Muscle of leg (tissue), 11 donors: ENCODE data around the gene CLDN24. TPM values are rescaled to one million over a fixed set of nuclear protein-coding genes. Genes with fewer than 3 reads are reported as not detected.
A peak's percentile ranks its signal among the peaks of the same experiment; 100 is the strongest.
"Not testable (repeated sequence)": the region's sequence is repeated elsewhere in the genome, so short reads cannot be mapped to it uniquely, and the experiment has no call there.

Source experiments
- DNase-seq: peaks from one replicate; pipeline ENCODE4 v3.0.0; 2013
- H3K27ac ChIP-seq: one replicate; pipeline ENCODE4 v1.5.1; 2013; ENCODE audit warnings: mild to moderate bottlenecking, low read length, control low read depth
- H3K27me3 ChIP-seq: one replicate; pipeline ENCODE4 v1.6.1; 2013; ENCODE audit warnings: low read length; ENCODE audit not compliant: control insufficient read depth, insufficient read depth
- H3K36me3 ChIP-seq: one replicate; pipeline ENCODE4 v1.6.1; 2013; ENCODE audit warnings: low read length; ENCODE audit not compliant: control insufficient read depth, insufficient read depth
- H3K4me1 ChIP-seq: one replicate; pipeline ENCODE4 v1.6.1; 2013; ENCODE audit warnings: low read length; ENCODE audit not compliant: control insufficient read depth, insufficient read depth
- H3K4me3 ChIP-seq: one replicate; pipeline ENCODE4 v1.5.1; 2013; ENCODE audit warnings: low read length, control low read depth
- H3K9me3 ChIP-seq: replicated peaks from 2 replicates; pipeline ENCODE4 v1.6.1; 2013; ENCODE audit warnings: low read depth, low read length; ENCODE audit not compliant: control insufficient read depth
- WGBS: methylation state at CpG from one replicate; pipeline ENCODE4 v1.1.5; 2013; ENCODE audit warnings: missing lambda C conversion rate; ENCODE audit not compliant: insufficient coverage; 5-methylcytosine and 5-hydroxymethylcytosine counted together
- polyA plus RNA-seq, 8 donors: library from polyadenylated mRNA; unstranded; fragments of 120-200 nt; gene quantifications; one replicate each; pipeline versions ENCODE4 v1.2.1 to v1.2.3, GENCODE V29; 2013; ENCODE audit warnings: inconsistent platforms in 1 of 8, low replicate concordance in 1 of 8; ENCODE audit not compliant: insufficient read length in 8 of 8, insufficient read depth in 1 of 8
- total RNA-seq: library from RNA; stranded (reverse); fragments of 120-200 nt; gene quantifications from one replicate; pipeline ENCODE4 v1.2.4, GENCODE V29; 2013

The CLDN24 gene
- total and polyA plus RNA-seq, 9 donors, result 0.34 TPM; not detected in 8

GRCh38 chr4:183333983-183334382 is 11.8 kb upstream of the CLDN24 start:
- Histone ChIP-seq H3K4me3 (no peak overlapping the region), H3K9me3 (peaks cover 5% of the 10 kb centered on the region), H3K36me3 (no peaks in the 10 kb centered on the region), H3K4me1 (peaks cover 2% of the 10 kb centered on the region), H3K27me3 (peaks cover 2% of the 10 kb centered on the region), H3K27ac (no peak overlapping the region)
- DNase-seq, result no peak
- 67% methylated on average over 1 of the region's 6 CpGs for WGBS

GRCh38 chr4:183333202-183333601 is 11.0 kb upstream of the CLDN24 start:
- H3K27me3 ChIP-seq, result peaks cover 2% of the 10 kb centered on the region
- peaks cover 5% of the 10 kb centered on the region for H3K9me3 ChIP-seq
- H3K36me3 ChIP-seq, result no peaks in the 10 kb centered on the region
- no peak for DNase-seq
- H3K4me3 ChIP-seq, result no peak overlapping the region
- H3K27ac ChIP-seq, result no peak overlapping the region
- peaks cover 2% of the 10 kb centered on the region for H3K4me1 ChIP-seq
- 91% methylated on average over 9 of the region's 9 CpGs for WGBS

- Histone ChIP-seq H3K27ac (no peak overlapping the region), H3K4me3 (no peak overlapping the region), H3K36me3 (no peaks in the 10 kb centered on the region), H3K27me3 (peaks cover 2% of the 10 kb centered on the region), H3K9me3 (peaks cover 5% of the 10 kb centered on the region), H3K4me1 (peaks cover 2% of the 10 kb centered on the region)
- WGBS, result 61% methylated on average over 10 of the region's 11 CpGs
- DNase-seq, result no peak
Observed at GRCh38 chr4:183332447-183332846, 10.2 kb upstream of the CLDN24 start.

- Histone ChIP-seq H3K9me3 (peaks cover 8% of the 10 kb centered on the region), H3K4me3 (no peak overlapping the region), H3K27ac (no peak overlapping the region), H3K27me3 (peaks cover 2% of the 10 kb centered on the region), H3K36me3 (no peaks in the 10 kb centered on the region), H3K4me1 (peaks cover 2% of the 10 kb centered on the region)
- DNase-seq, result no peak
- WGBS, result 88% methylated on average over 2 of the region's 2 CpGs
Observed at GRCh38 chr4:183330841-183331240, 8.6 kb upstream of the CLDN24 start.

- Histone ChIP-seq H3K27me3 (peaks cover 2% of the 10 kb centered on the region), H3K9me3 (peaks cover 8% of the 10 kb centered on the region), H3K4me3 (no peak overlapping the region), H3K36me3 (no peaks in the 10 kb centered on the region), H3K27ac (peak overlapping the region; percentile 47), H3K4me1 (no peaks in the 10 kb centered on the region)
- WGBS, result 60% methylated on average over 5 of the region's 10 CpGs
- no peak for DNase-seq
Observed at GRCh38 chr4:183329954-183330742, 7.9 kb upstream of the CLDN24 start.

GRCh38 chr4:183329244-183329643 is 7.0 kb upstream of the CLDN24 start:
- no CpG with 5 or more reads among the region's 6 CpGs for WGBS
- Histone ChIP-seq H3K27ac (no peak overlapping the region), H3K36me3 (no peaks in the 10 kb centered on the region), H3K27me3 (peaks cover 2% of the 10 kb centered on the region), H3K9me3 (peaks cover 8% of the 10 kb centered on the region), H3K4me1 (no peaks in the 10 kb centered on the region), H3K4me3 (no peak overlapping the region)
- DNase-seq, result no peak

GRCh38 chr4:183328832-183329231 is 6.6 kb upstream of the CLDN24 start:
- WGBS, result 32% methylated on average over 5 of the region's 7 CpGs

GRCh38 chr4:183327827-183328226 is 5.6 kb upstream of the CLDN24 start:
- 100% methylated on average over 1 of the region's 7 CpGs for WGBS
- Histone ChIP-seq H3K4me3 (no peak overlapping the region), H3K27ac (no peak overlapping the region), H3K36me3 (no peaks in the 10 kb centered on the region), H3K27me3 (no peaks in the 10 kb centered on the region), H3K4me1 (no peaks in the 10 kb centered on the region), H3K9me3 (peaks cover 8% of the 10 kb centered on the region)
- DNase-seq, result no peak

More at GRCh38 chr4:183328832-183329231, 6.6 kb upstream of the CLDN24 start:
- H3K27ac ChIP-seq, result no peak overlapping the region
- H3K9me3 ChIP-seq, result peaks cover 8% of the 10 kb centered on the region
- no peak overlapping the region for H3K4me3 ChIP-seq
- H3K4me1 ChIP-seq, result no peaks in the 10 kb centered on the region
- peaks cover 2% of the 10 kb centered on the region for H3K27me3 ChIP-seq
- H3K36me3 ChIP-seq, result no peaks in the 10 kb centered on the region
- no peak for DNase-seq

GRCh38 chr4:183326853-183327252 is 4.6 kb upstream of the CLDN24 start:
- H3K4me1 ChIP-seq, result no peaks in the 10 kb centered on the region
- 29% methylated on average over 1 of the region's 2 CpGs for WGBS
- no peak overlapping the region for H3K4me3 ChIP-seq
- no peak overlapping the region for H3K27ac ChIP-seq
- no peaks in the 10 kb centered on the region for H3K27me3 ChIP-seq
- DNase-seq, result no peak
- H3K36me3 ChIP-seq, result no peaks in the 10 kb centered on the region
- peaks cover 8% of the 10 kb centered on the region for H3K9me3 ChIP-seq

- not testable (repeated sequence) for H3K4me3 ChIP-seq, H3K27me3 ChIP-seq, H3K4me1 ChIP-seq, DNase-seq, H3K9me3 ChIP-seq, H3K27ac ChIP-seq, H3K36me3 ChIP-seq
- 100% methylated on average over 1 of the region's 6 CpGs for WGBS
Observed at GRCh38 chr4:183326387-183326786, 4.2 kb upstream of the CLDN24 start.
